Panc1 (cell line): Measurements from ENCODE around the gene BCAS3. TPM values are rescaled to one million over a fixed set of nuclear protein-coding genes. Genes with fewer than 3 reads are reported as not detected.

Experiments used
- ATAC-seq: fragments of 200-7000 bp; cut with Tn5 transposase; 2 replicates; pipeline ENCODE4 v1.9.1; 2020; ENCODE audit warnings: mild to moderate bottlenecking, moderate library complexity
- BruUV-seq: library from RNA; stranded (reverse); fragments of 400-500 nt; replicated peaks from 2 replicates; lab custom pipeline; 2021; lab: Mats Ljungman, UMichigan
- CTCF ChIA-PET: fragments of 300-600 bp; sonication (Branson Sonifier 250); formaldehyde crosslinking; loops from one replicate; lab custom pipeline; 2022; ENCODE audit warnings: antibody characterized with exemption; lab: Charles Lee
- POLR2A ChIA-PET: fragments of 300-600 bp; sonication (Branson Sonifier 250); formaldehyde crosslinking; loops from one replicate; lab custom pipeline; 2022; ENCODE audit warnings: antibody characterized with exemption; lab: Charles Lee
- DNase-seq: peaks from one replicate; pipeline ENCODE4 v3.0.0-alpha.2; 2010; ENCODE audit warnings: low read depth, low spot score
- H3K27ac ChIP-seq: 2 replicates; pipeline ENCODE4 v1.5.1; 2011; ENCODE audit warnings: mild to moderate bottlenecking, low read length, inconsistent platforms
- H3K27me3 ChIP-seq: fragments of 200-500 bp; sonication (Bioruptor generic); 2 replicates; pipeline ENCODE4 v1.6.0; 2014; ENCODE audit warnings: low read length, inconsistent platforms; ENCODE audit not compliant: control insufficient read depth, insufficient read depth
- H3K36me3 ChIP-seq: fragments of 200-500 bp; sonication (Bioruptor generic); 2 replicates; pipeline ENCODE4 v1.5.1; 2014; ENCODE audit warnings: inconsistent platforms, mild to moderate bottlenecking, low read length, moderate library complexity; ENCODE audit not compliant: control insufficient read depth, insufficient read depth
- H3K4me1 ChIP-seq: 2 replicates; pipeline ENCODE4 v1.5.1; 2011; ENCODE audit warnings: inconsistent platforms, mild to moderate bottlenecking, low read length, moderate library complexity; ENCODE audit not compliant: control insufficient read depth, insufficient read depth
- H3K4me3 ChIP-seq, 2 experiments: 2 replicates each; pipeline ENCODE4 v1.5.1; 2011 to 2012; ENCODE audit warnings: low read depth in 2 of 2, low read length in 2 of 2, mild to moderate bottlenecking in 2 of 2, inconsistent platforms in 1 of 2, moderate library complexity in 1 of 2
- H3K9me3 ChIP-seq: fragments of 200-500 bp; sonication (Bioruptor generic); 2 replicates; pipeline ENCODE4 v1.5.1; 2014; ENCODE audit warnings: low read depth, mild to moderate bottlenecking, inconsistent platforms, low read length, moderate library complexity; ENCODE audit not compliant: control insufficient read depth, insufficient read depth
- POLR2AphosphoS5 ChIP-seq: IDR thresholded peaks from 2 replicates; pipeline ENCODE4 v1.6.1; 2012; ENCODE audit warnings: mild to moderate bottlenecking, low read depth, low read length, moderate library complexity
- REST ChIP-seq, 2 experiments: IDR thresholded peaks; 2 replicates each; pipeline ENCODE4 v1.6.1; 2011 to 2012; ENCODE audit warnings: low read depth in 2 of 2, control low read depth in 1 of 2, low read length in 1 of 2, mild to moderate bottlenecking in 1 of 2, moderate library complexity in 1 of 2; ENCODE audit not compliant: insufficient read depth in 1 of 2
- SIN3A ChIP-seq: IDR thresholded peaks from 2 replicates; pipeline ENCODE4 v1.6.1; 2012; ENCODE audit warnings: low read depth, mild to moderate bottlenecking, low read length, moderate library complexity, borderline replicate concordance; ENCODE audit not compliant: insufficient read depth
- TCF7L2 ChIP-seq: IDR thresholded peaks from 2 replicates; pipeline ENCODE4 v1.6.1; 2011; ENCODE audit warnings: mild to moderate bottlenecking, low read depth, low read length, inconsistent platforms
- in situ Hi-C: cut with HindIII; loops from 2 replicates; pipeline ENCODE4 v1.10.0; 2016; ENCODE audit warnings: low sequenced_read_pairs, low pct_unique_long_range_greater_than_20kb
- intact Hi-C: fragments of 100-400 bp; cut with micrococcal nuclease; formaldehyde crosslinking; loops from one replicate; pipeline ENCODE4 v1.10.0; 2022; ENCODE audit not compliant: unreplicated experiment
- total RNA-seq: library from RNA; stranded (reverse); gene quantifications from one replicate; pipeline ENCODE4 v1.2.1, GENCODE V29; 2021; ENCODE audit not compliant: unreplicated experiment
- TF ChIP-seq, protein P1 (sequence below): fragments of 450-650 bp; IDR thresholded peaks from 2 replicates; pipeline ENCODE4 v1.5.1; 2017; ENCODE audit warnings: mild to moderate bottlenecking

BCAS3 gene
- total RNA-seq, 1 experiment from 2014 or later, result 9.3 TPM

DNA sequence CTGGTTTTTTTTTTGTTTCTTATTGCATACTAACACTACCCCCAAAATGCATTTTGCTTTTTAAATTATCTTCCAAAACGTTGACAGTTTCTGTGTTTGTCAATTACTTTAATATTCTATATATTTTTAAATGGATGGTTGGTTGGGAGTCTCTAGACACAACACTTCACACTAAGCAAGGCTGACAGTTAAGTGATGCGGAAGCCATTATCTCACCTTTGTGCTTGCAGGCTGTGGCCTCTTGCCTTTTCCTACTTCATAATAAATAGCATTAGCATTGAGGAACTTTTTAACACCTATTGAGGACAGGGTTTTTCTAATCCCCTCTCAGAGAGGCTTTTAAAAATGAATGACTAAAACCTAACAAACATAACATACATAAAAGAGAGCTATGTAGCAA lies 441.2 kb downstream of the BCAS3 start:
- no peak for ATAC-seq

GRCh38 chr17:61122326-61122913 lies 444.8 kb downstream of the BCAS3 start:
- BruUV-seq, result no TSS peak
- TF ChIP-seq REST (IDR thresholded peaks at IDR 0.05; ENCODE audit: insufficient read depth in 1 of 2, low read depth in 2 of 2, low read length in 1 of 2) (no peak), SIN3A (no peak), TCF7L2 (no peak), POLR2AphosphoS5 (no peak)
- TF ChIP-seq, protein P1, sequence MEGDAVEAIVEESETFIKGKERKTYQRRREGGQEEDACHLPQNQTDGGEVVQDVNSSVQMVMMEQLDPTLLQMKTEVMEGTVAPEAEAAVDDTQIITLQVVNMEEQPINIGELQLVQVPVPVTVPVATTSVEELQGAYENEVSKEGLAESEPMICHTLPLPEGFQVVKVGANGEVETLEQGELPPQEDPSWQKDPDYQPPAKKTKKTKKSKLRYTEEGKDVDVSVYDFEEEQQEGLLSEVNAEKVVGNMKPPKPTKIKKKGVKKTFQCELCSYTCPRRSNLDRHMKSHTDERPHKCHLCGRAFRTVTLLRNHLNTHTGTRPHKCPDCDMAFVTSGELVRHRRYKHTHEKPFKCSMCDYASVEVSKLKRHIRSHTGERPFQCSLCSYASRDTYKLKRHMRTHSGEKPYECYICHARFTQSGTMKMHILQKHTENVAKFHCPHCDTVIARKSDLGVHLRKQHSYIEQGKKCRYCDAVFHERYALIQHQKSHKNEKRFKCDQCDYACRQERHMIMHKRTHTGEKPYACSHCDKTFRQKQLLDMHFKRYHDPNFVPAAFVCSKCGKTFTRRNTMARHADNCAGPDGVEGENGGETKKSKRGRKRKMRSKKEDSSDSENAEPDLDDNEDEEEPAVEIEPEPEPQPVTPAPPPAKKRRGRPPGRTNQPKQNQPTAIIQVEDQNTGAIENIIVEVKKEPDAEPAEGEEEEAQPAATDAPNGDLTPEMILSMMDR, result no peak
- H3K9me3 ChIP-seq, result no peaks in the 10 kb centered on the region
- ChIA-PET CTCF (interaction anchor here (0.6 kb wide), 1 partner anchor 70 kb away, joined by 3 read pairs; no protein-coding TSS in a partner anchor), POLR2A (interaction anchor here (0.6 kb wide), 1 partner anchor 149 kb away, joined by 11 read pairs; no protein-coding TSS in a partner anchor)
- no peak overlapping the region for H3K4me3 ChIP-seq
- no peaks in the 10 kb centered on the region; the same call in 1 of the 2 replicates for H3K36me3 ChIP-seq
- H3K4me1 ChIP-seq, result no peaks in the 10 kb centered on the region; the same call in 1 of the 2 replicates
- no peaks in the 10 kb centered on the region for H3K27me3 ChIP-seq
- ATAC-seq (no peak), DNase-seq (no peak)
- in situ Hi-C loops (no loop called here), intact Hi-C loops (no loop called here)
- peak overlapping the region; percentile 0; the same call in 1 of the 2 replicates for H3K27ac ChIP-seq

More for the DNA sequence above, 441.2 kb downstream of the BCAS3 start:
- Histone ChIP-seq H3K9me3 (peaks cover 6% of the 10 kb centered on the region; the same call in 1 of the 2 replicates), H3K27me3 (no peaks in the 10 kb centered on the region), H3K4me1 (no peaks in the 10 kb centered on the region; the same call in 1 of the 2 replicates), H3K4me3 (no peak overlapping the region), H3K36me3 (no peaks in the 10 kb centered on the region; the same call in 1 of the 2 replicates), H3K27ac (no peak overlapping the region)
- DNase-seq, result no peak
- intact Hi-C loops, result no loop called here
- ChIA-PET CTCF (no interaction called here), POLR2A (no interaction called here)
- no peak for TF ChIP-seq REST (IDR thresholded peaks at IDR 0.05; ENCODE audit: insufficient read depth in 1 of 2, low read depth in 2 of 2, low read length in 1 of 2)
- TF ChIP-seq POLR2AphosphoS5, result no peak
- TF ChIP-seq, protein P1, result no peak
- TF ChIP-seq SIN3A, result no peak
- TF ChIP-seq TCF7L2, result no peak
- in situ Hi-C loops, result no loop called here
- no TSS peak for BruUV-seq
